ENCODE measurements around the gene HLA-DQA2.

DNA sequence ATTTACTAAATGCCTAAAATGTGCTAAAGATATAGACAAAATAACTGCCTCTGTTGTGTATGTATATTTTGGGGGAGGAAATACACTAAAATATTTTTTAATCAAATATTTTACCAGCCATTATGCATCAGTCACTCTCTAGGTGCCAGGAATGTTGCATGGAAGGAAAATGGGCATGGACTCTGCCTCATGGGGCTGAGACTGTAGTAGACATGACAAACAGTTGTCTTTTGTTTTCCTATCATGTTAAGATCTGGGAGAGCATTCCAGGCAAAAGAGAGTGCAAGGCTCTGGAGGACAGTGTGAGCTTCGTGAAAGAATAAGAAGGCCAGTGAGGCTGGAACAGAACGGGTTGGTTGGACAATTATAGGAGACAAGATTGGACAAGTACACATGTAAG lies 49.1 kb downstream of the HLA-DQA2 start:
- TF ChIP-seq, protein P1, sequence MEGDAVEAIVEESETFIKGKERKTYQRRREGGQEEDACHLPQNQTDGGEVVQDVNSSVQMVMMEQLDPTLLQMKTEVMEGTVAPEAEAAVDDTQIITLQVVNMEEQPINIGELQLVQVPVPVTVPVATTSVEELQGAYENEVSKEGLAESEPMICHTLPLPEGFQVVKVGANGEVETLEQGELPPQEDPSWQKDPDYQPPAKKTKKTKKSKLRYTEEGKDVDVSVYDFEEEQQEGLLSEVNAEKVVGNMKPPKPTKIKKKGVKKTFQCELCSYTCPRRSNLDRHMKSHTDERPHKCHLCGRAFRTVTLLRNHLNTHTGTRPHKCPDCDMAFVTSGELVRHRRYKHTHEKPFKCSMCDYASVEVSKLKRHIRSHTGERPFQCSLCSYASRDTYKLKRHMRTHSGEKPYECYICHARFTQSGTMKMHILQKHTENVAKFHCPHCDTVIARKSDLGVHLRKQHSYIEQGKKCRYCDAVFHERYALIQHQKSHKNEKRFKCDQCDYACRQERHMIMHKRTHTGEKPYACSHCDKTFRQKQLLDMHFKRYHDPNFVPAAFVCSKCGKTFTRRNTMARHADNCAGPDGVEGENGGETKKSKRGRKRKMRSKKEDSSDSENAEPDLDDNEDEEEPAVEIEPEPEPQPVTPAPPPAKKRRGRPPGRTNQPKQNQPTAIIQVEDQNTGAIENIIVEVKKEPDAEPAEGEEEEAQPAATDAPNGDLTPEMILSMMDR (IDR thresholded peaks at IDR 0.05) = no peak
- TF ChIP-seq POLR2A (IDR thresholded peaks at IDR 0.05) (no peak), EP300 (IDR thresholded peaks at IDR 0.05; ENCODE audit: low read depth) (no peak)

Measured in transverse colon (tissue), 3 donors.